Stimulated activated CD4-positive, alpha-beta T cell treated with anti-CD3 and anti-CD28 coated beads, Interleukin-15, amount 100 ng/mL, for 48 hours (primary cell): ENCODE data around the gene NHSL2.

Experiments used
- DNase-seq, 2 donors: peaks; one replicate each; pipeline ENCODE4 v3.0.0-alpha.2; 2020; ENCODE audit warnings: low read depth in 2 of 2

The NHSL2 gene

GRCh38 chrX:72107841-72108595, 197.4 kb downstream of the NHSL2 start:
- DNase-seq = no peak

GRCh38 chrX:72108666-72109065, 198.0 kb downstream of the NHSL2 start:
- DNase-seq = no peak

- DNase-seq = no peak
Measured at GRCh38 chrX:72110051-72110875, 199.6 kb downstream of the NHSL2 start.

GRCh38 chrX:72110876-72111708, 200.4 kb downstream of the NHSL2 start:
- no peak for DNase-seq

DNA sequence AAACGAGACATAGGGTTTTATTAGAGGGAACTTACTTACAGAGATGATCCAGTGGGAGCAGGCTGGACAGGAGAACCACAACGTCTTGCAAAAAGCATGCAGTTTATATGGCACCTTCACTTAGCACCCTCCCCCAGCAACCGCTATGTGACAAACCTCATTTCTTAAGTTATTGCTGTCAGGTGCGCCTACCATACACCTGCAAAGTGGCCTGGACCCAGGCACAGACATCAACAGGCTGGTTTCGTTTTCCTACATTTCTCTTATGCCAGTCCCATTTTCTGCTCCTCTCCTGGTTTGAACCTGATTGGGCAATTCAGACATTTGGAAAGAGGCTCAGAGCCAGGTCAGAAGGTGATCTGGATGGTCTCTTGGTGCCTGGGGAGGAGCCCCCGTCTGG, 202.8 kb downstream of the NHSL2 start:
- no peak for DNase-seq

DNA sequence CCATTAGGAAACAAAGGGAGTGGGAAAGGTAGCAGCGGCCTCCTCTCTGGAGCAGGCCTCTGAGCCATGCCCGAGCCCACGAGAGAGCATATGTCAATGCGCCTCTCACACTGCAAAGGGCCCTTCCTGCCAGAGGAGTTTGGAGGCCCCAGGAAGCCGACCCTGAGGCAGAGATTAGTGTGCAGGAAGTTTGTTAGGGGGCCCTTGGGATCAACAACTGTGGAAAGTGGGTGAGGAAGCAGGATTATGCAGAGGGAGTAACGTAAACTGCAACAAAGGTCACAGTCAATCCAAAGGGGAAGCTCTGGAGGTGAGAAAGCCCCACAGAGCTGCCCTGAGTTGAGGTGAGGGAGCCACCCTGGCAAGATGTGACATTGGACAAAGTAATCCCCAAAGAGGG, 203.7 kb downstream of the NHSL2 start:
- DNase-seq = no peak

DNA sequence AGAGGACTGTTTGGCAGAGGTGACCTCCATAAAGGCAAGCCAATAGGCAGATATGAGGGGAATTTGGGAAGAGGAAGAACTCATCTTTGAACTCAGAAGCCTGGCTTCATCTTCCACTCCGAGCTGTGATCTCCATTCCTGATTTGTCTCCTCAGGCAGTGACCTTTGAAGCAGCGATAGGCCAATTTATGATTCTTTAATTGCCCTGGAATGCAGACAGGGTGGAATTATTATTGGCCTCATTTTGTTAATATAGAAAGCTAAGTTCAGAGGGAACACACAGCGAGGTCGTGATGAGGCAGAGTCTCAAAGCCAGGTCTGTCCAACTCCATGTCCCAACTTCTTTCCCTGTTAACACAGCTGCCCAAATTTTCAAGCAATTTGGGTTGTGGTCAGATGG, 204.2 kb downstream of the NHSL2 start:
- DNase-seq = no peak

DNA sequence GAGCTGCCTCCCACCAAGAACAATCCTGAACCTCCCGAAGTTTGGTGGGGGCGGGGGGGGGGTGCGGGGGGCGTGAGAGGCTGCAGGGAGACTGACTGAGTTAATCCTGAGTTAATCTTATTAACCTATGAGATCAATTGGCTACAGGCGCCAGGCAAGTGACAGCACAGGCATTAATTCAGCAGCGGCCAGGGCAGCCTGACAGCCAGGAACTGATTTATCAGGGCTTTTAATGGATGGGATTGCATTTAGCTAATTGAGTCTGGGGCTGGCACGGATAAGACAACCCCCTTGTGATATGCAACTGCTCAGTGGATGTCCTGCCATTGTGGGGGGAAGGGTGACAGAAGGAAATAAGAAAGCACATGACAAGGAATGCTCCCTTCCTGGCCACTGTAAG, 204.7 kb downstream of the NHSL2 start:
- DNase-seq = no peak

- no peak for DNase-seq
Measured at GRCh38 chrX:72117636-72118210, 207.1 kb downstream of the NHSL2 start.

DNA sequence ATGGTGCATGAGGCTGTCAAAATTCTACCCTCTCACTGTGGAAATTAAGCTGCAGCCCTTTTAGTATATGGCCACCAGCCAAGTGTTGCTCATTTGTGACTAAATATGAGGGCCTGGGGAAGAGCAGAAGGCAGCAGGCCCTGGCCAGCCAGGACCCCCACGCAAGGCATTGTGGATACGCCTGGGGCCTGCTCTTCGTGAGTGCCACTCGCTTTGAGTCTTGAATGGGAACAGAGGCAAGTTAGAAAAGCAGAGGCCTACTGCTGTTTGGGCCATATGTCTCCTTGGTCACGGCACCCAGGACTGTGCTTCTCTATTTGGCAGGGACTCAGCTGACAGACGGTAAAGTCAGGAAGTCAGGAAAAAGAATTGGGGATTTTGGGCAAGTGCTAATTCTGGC, 210.2 kb downstream of the NHSL2 start:
- DNase-seq = no peak

GRCh38 chrX:72121383-72121782, 210.7 kb downstream of the NHSL2 start:
- no peak for DNase-seq

GRCh38 chrX:72122621-72123337, 212.1 kb downstream of the NHSL2 start:
- no peak for DNase-seq

DNA sequence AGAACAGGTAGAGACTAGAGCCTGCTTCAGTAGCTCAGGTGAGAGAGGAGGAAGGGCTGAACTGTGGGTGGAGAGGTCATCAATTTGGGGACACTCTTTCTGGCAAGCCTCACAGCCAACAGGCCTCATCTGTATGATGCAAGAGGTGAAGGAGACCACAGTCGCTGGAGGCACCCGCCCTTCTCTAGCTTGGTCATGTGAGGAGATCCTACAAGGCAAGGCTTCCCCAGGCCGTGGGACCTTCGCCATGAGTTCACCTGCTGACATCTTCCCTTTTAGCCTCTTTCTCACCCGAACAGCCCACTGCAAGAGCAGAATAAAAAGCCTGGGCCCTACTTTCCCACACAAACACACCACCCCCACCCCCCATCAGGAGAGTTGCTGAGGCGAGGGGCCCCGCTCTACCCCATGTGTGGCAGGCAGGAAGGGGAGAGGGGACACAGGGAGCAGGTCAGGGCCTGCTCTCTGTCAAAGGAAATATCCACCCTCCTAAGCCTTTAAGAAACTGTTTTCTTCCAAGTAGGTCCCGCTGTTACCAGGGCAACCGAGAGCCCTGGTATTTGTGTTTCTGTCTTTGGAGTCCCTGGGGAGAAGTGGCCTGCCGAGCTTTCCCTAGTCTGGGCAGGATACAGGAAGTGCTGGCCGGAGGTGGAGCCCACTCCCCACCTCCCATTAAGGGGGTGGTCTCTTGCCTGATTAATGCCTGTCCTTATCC, 213.0 kb downstream of the NHSL2 start:
- DNase-seq = no peak

GRCh38 chrX:72124540-72125201, 214.0 kb downstream of the NHSL2 start:
- DNase-seq = no peak

GRCh38 chrX:72125331-72126047, 214.8 kb downstream of the NHSL2 start:
- DNase-seq = no peak

DNA sequence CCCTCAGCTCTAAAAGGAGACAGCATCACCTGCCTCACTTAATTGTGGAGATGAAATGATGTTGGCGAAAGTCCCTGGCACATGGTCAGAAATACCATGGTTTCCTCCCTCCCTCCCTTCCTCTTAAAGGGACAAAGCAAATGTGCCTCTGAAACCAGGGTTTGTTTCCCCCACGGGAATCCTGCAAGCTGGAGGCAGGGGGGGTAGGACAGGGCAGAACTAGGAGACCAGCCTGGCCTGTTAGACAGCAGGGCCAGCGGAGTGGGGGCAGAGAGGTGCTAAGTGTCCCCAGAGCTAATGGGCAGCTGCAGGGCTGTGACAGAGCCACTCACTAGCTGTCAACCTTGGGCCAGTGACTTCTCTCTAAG, 215.4 kb downstream of the NHSL2 start:
- no peak for DNase-seq

DNA sequence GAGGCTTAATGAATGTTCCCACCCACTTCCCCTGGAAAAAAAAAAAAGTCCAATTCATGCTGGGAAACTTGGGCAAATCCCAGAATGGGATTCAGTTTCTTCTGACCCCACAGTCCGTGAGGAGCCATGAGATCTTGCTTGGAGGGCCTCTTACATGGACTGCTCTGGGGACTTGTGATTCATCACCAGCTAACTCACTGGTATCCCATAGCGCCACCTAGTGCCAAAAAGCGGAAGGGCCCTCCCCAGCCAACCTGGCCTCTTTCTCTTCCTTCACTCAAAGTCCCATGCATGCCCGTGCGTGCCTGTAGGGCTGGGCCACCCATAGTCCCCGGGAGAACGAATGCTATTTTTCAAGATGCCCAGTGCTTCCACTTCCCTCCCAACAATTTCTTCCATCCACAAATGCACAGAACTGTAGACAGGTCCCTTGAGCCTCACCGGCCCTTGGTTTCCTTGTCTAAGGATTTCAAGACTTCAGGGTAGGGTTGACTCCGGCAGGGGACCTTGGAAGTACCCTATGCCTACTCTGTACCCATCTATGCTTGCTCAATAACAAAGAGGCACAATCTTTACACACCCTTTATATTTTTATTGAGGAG, 216.0 kb downstream of the NHSL2 start:
- DNase-seq = peak; percentile 50 to 80

DNA sequence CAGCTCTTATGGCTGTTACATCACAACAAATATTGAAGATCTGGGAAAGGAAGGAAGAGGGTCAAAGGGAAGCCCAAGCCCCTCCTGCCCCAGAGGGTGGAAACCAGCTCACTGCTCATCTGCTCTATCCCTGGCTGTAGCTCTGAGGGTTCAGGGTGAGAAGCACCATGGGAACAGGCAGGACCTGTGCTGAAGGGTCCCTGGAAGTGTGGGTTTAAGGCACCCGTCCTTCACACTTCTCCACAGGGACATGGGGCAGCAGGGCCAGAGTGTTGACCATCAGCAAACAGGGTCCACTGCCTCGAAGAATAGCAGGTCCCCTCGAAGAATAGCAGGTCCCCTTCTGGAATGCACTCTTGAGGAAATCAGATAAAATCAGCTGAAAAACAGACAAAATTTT, 216.7 kb downstream of the NHSL2 start:
- no peak for DNase-seq

GRCh38 chrX:72128183-72128834, 217.7 kb downstream of the NHSL2 start:
- no peak for DNase-seq
